CD4-positive, alpha-beta T cell (primary cell): ENCODE measurements around the gene SH3GL2. TPM values are rescaled to one million over a fixed set of nuclear protein-coding genes. Genes with fewer than 3 reads are reported as not detected.

ENCODE experiments used
- ATAC-seq: fragments of 200-7000 bp; cut with Tn5 transposase; one replicate; pipeline ENCODE4 v1.10.0; 2022; ENCODE audit warnings: mild to moderate bottlenecking; ENCODE audit not compliant: poor library complexity
- CTCF ChIA-PET: fragments of 350-600 bp; sonication (Branson Sonifier 250); formaldehyde crosslinking; loops from one replicate; lab custom pipeline; 2021; ENCODE audit warnings: antibody characterized with exemption, inconsistent platforms; lab: Charles Lee
- POLR2A ChIA-PET: fragments of 350-600 bp; sonication (Branson Sonifier 250); formaldehyde crosslinking; loops from one replicate; lab custom pipeline; 2021; ENCODE audit warnings: antibody characterized with exemption, inconsistent platforms; lab: Charles Lee
- DNase-seq, 14 experiments: peaks; one replicate each; pipeline ENCODE4 v3.0.0-alpha.2; 2013 to 2020; ENCODE audit warnings: mixed read lengths in 2 of 14
- H3K27ac ChIP-seq, 2 donors: one replicate each; pipeline versions ENCODE4 v1.5.1 to v1.7.0; 2013; ENCODE audit warnings: low read length in 2 of 2, low read depth in 1 of 2, mild to moderate bottlenecking in 1 of 2
- H3K27me3 ChIP-seq, 2 experiments: 1 replicate in 1 of 2; 2 replicates in 1 of 2; pipeline versions ENCODE4 v1.6.1 to v1.7.0; 2013; ENCODE audit warnings: low read length in 2 of 2, control low read depth in 1 of 2, mild to moderate bottlenecking in 1 of 2, moderate library complexity in 1 of 2; ENCODE audit not compliant: insufficient read depth in 2 of 2, control insufficient read depth in 1 of 2
- H3K36me3 ChIP-seq: one replicate; pipeline ENCODE4 v1.6.1; 2013; ENCODE audit warnings: low read length, control low read depth; ENCODE audit not compliant: insufficient read depth
- H3K4me1 ChIP-seq: one replicate; pipeline ENCODE4 v1.6.1; 2013; ENCODE audit warnings: low read length, control low read depth; ENCODE audit not compliant: insufficient read depth
- H3K4me3 ChIP-seq: one replicate; pipeline ENCODE4 v1.5.1; 2013; ENCODE audit warnings: mild to moderate bottlenecking, low read length, moderate library complexity
- H3K9me3 ChIP-seq, 2 experiments: 1 replicate in 1 of 2; 2 replicates in 1 of 2; pipeline versions ENCODE4 v1.6.1 to v1.7.0; 2013; ENCODE audit warnings: low read length in 2 of 2, mild to moderate bottlenecking in 2 of 2, control low read depth in 1 of 2, moderate library complexity in 1 of 2; ENCODE audit not compliant: control insufficient read depth in 1 of 2, insufficient read depth in 1 of 2
- H3K27ac Mint-ChIP-seq: one replicate; pipeline ENCODE4 v1.8.0; 2020; ENCODE audit warnings: mixed read lengths
- H3K27me3 Mint-ChIP-seq: one replicate; pipeline ENCODE4 v1.8.0; 2021; ENCODE audit warnings: mixed read lengths
- H3K36me3 Mint-ChIP-seq: one replicate; pipeline ENCODE4 v1.8.0; 2021; ENCODE audit warnings: low read depth, mixed read lengths
- H3K4me1 Mint-ChIP-seq: one replicate; pipeline ENCODE4 v1.8.0; 2021; ENCODE audit warnings: low read depth, mixed read lengths
- H3K4me3 Mint-ChIP-seq: one replicate; pipeline ENCODE4 v1.8.0; 2020; ENCODE audit warnings: mild to moderate bottlenecking, mixed read lengths
- H3K9me3 Mint-ChIP-seq: one replicate; pipeline ENCODE4 v1.8.0; 2020; ENCODE audit warnings: mixed read lengths
- intact Hi-C, 2 experiments: fragments of 100-400 bp; cut with DNase I in 1 of 2; cut with micrococcal nuclease in 1 of 2; formaldehyde crosslinking; loops; one replicate each; pipeline versions ENCODE4 v1.15.1 to v1.9.0; 2023 to 2025; cut with DNase I, micrococcal nuclease
- total RNA-seq, 174 experiments: library from RNA in 2 of 174; stranded (reverse) in 2 of 174; gene quantifications; one replicate each; pipeline ENCODE4 v1.2.3 and lab custom pipeline; 2021 to 2026
- TF ChIP-seq, protein P1 (sequence below): fragments of 200-600 bp; IDR thresholded peaks from one replicate; pipeline ENCODE4 v1.8.0; 2022; ENCODE audit warnings: antibody characterized with exemption, mild to moderate bottlenecking

Gene SH3GL2
- total RNA-seq, 2 experiments from 2014 or later: not detected

GRCh38 chr9:17636821-17637220, 58.0 kb downstream of the SH3GL2 start:
- Mint-ChIP-seq H3K27me3 (no peaks in the 10 kb centered on the region), H3K27ac (no peak overlapping the region), H3K9me3 (peaks cover 9% of the 10 kb centered on the region), H3K4me1 (no peaks in the 10 kb centered on the region), H3K4me3 (no peak overlapping the region), H3K36me3 (no peaks in the 10 kb centered on the region)
- no peak overlapping the region for H3K27ac ChIP-seq
- intact Hi-C loops: no loop called here
- ChIA-PET POLR2A (no interaction called here), CTCF (no interaction called here)
- H3K4me3 ChIP-seq: no peak overlapping the region
- H3K9me3 ChIP-seq: no peaks in the 10 kb centered on the region
- no peaks in the 10 kb centered on the region for H3K27me3 ChIP-seq
- TF ChIP-seq, protein P1, sequence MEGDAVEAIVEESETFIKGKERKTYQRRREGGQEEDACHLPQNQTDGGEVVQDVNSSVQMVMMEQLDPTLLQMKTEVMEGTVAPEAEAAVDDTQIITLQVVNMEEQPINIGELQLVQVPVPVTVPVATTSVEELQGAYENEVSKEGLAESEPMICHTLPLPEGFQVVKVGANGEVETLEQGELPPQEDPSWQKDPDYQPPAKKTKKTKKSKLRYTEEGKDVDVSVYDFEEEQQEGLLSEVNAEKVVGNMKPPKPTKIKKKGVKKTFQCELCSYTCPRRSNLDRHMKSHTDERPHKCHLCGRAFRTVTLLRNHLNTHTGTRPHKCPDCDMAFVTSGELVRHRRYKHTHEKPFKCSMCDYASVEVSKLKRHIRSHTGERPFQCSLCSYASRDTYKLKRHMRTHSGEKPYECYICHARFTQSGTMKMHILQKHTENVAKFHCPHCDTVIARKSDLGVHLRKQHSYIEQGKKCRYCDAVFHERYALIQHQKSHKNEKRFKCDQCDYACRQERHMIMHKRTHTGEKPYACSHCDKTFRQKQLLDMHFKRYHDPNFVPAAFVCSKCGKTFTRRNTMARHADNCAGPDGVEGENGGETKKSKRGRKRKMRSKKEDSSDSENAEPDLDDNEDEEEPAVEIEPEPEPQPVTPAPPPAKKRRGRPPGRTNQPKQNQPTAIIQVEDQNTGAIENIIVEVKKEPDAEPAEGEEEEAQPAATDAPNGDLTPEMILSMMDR: no peak
- ATAC-seq (no peak), DNase-seq (no peak)
- no peaks in the 10 kb centered on the region for H3K36me3 ChIP-seq
- H3K4me1 ChIP-seq: no peaks in the 10 kb centered on the region

GRCh38 chr9:17637229-17637628, 58.4 kb downstream of the SH3GL2 start:
- Histone ChIP-seq H3K4me1 (no peaks in the 10 kb centered on the region), H3K36me3 (no peaks in the 10 kb centered on the region), H3K4me3 (no peak overlapping the region), H3K9me3 (no peaks in the 10 kb centered on the region), H3K27ac (no peak overlapping the region), H3K27me3 (no peaks in the 10 kb centered on the region)
- Mint-ChIP-seq H3K27me3 (no peaks in the 10 kb centered on the region), H3K4me1 (no peaks in the 10 kb centered on the region), H3K9me3 (peaks cover 13% of the 10 kb centered on the region), H3K36me3 (no peaks in the 10 kb centered on the region), H3K27ac (no peak overlapping the region), H3K4me3 (no peak overlapping the region)
- POLR2A ChIA-PET: no interaction called here
- DNase-seq: no peak
- TF ChIP-seq, protein P1: no peak
- intact Hi-C loops: no loop called here
- CTCF ChIA-PET: no interaction called here
- no peak for ATAC-seq

DNA sequence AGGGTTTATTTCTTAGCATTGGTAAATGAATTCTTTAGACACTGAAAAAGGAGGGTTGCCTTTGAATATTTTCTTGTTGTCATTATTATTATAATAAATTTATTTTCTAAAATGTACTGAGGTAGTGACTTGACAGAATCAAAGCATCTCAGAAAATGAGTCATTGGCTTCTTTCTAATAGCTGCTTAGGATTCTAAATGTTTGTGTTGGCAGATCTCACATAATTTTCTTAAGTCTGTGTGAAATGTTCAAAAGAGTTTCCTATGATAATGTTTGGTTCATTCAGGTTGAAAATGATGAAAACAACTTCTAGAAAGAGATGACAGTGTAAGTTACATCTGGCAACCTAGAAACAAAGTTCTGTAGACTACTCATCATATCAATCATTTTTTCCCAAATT, 69.7 kb downstream of the SH3GL2 start:
- Mint-ChIP-seq H3K9me3 (peaks cover 6% of the 10 kb centered on the region), H3K27ac (no peak overlapping the region), H3K4me3 (no peak overlapping the region), H3K4me1 (no peaks in the 10 kb centered on the region), H3K36me3 (no peaks in the 10 kb centered on the region), H3K27me3 (no peaks in the 10 kb centered on the region)
- Histone ChIP-seq H3K27me3 (no peaks in the 10 kb centered on the region), H3K36me3 (no peaks in the 10 kb centered on the region), H3K9me3 (peaks cover 0 to 6% of the 10 kb centered on the region in 2 experiments), H3K27ac (no peak overlapping the region), H3K4me1 (no peaks in the 10 kb centered on the region), H3K4me3 (no peak overlapping the region)
- TF ChIP-seq, protein P1: no peak
- POLR2A ChIA-PET: no interaction called here
- ATAC-seq (no peak), DNase-seq (no peak)
- intact Hi-C loops: no loop called here
- CTCF ChIA-PET: no interaction called here
